ENCODE data around the gene INIP.

INIP gene

GRCh38 chr9:112717661-112718331, at the start of gene INIP:
TSS of gene INIP (minus strand) at chr9:112718117. CDS start at chr9:112716485, 1,632 bp downstream.
- DNase-seq (ENCODE audit: low read depth in 2 of 2) = peak; percentile 96 to 98

- DNase-seq (ENCODE audit: low read depth in 2 of 2) = no peak
These were observed 47.4 kb upstream of the INIP start for GRCh38 chr9:112765281-112765680.

- no peak for DNase-seq (ENCODE audit: low read depth in 2 of 2)
These were observed 46.9 kb upstream of the INIP start for GRCh38 chr9:112764837-112765236.

- no peak for DNase-seq (ENCODE audit: low read depth in 2 of 2)
These were observed 46.4 kb upstream of the INIP start for GRCh38 chr9:112764344-112764743.

GRCh38 chr9:112762726-112763518, 45.0 kb upstream of the INIP start:
- no peak for DNase-seq (ENCODE audit: low read depth in 2 of 2)

GRCh38 chr9:112761912-112762655, 44.2 kb upstream of the INIP start:
- DNase-seq (ENCODE audit: low read depth in 2 of 2) = no peak

- no peak for DNase-seq (ENCODE audit: low read depth in 2 of 2)
These were observed 42.9 kb upstream of the INIP start for GRCh38 chr9:112760821-112761220.

- DNase-seq (ENCODE audit: low read depth in 2 of 2) = no peak
These were observed 40.0 kb upstream of the INIP start for GRCh38 chr9:112757940-112758339.

GRCh38 chr9:112757282-112757883, 39.5 kb upstream of the INIP start:
- no peak for DNase-seq (ENCODE audit: low read depth in 2 of 2)

- no peak for DNase-seq (ENCODE audit: low read depth in 2 of 2)
These were observed 37.8 kb upstream of the INIP start for GRCh38 chr9:112755675-112756074.

GRCh38 chr9:112755016-112755427, 37.1 kb upstream of the INIP start:
- no peak for DNase-seq (ENCODE audit: low read depth in 2 of 2)

GRCh38 chr9:112754578-112754977, 36.7 kb upstream of the INIP start:
- no peak for DNase-seq (ENCODE audit: low read depth in 2 of 2)

- DNase-seq (ENCODE audit: low read depth in 2 of 2) = no peak
These were observed 35.8 kb upstream of the INIP start for GRCh38 chr9:112753725-112754124.

- no peak for DNase-seq (ENCODE audit: low read depth in 2 of 2)
These were observed 34.6 kb upstream of the INIP start for GRCh38 chr9:112752334-112753125.

- DNase-seq (ENCODE audit: low read depth in 2 of 2) = peak in 1 of 2 donors; percentile 32
These were observed 33.3 kb upstream of the INIP start for GRCh38 chr9:112751056-112751795.

- DNase-seq (ENCODE audit: low read depth in 2 of 2) = no peak
These were observed 32.8 kb upstream of the INIP start for GRCh38 chr9:112750764-112751055.

- DNase-seq (ENCODE audit: low read depth in 2 of 2) = peak; percentile 51 to 80
These were observed 32.3 kb upstream of the INIP start, which contains the start of gene SNX30 for GRCh38 chr9:112750016-112750763. TSS of gene SNX30 (plus strand) at chr9:112750760. CDS start at chr9:112751002, 242 bp downstream.

GRCh38 chr9:112747094-112747493, 29.2 kb upstream of the INIP start:
- no peak for DNase-seq (ENCODE audit: low read depth in 2 of 2)

GRCh38 chr9:112744177-112744576, 26.3 kb upstream of the INIP start:
- no peak for DNase-seq (ENCODE audit: low read depth in 2 of 2)

Measured in stimulated activated CD8-positive, alpha-beta memory T cell treated with anti-CD3 and anti-CD28 coated beads, Interleukin-7, amount 100 ng/mL, for 4 hours (primary cell).